Erythroblast (primary cell): ENCODE data around the gene IMMP2L.

ENCODE experiments used
- GATA1 ChIP-seq: IDR thresholded peaks from 2 replicates; pipeline ENCODE4 v1.6.1; 2011; ENCODE audit warnings: low read depth, mild to moderate bottlenecking, control low read depth, low read length, moderate library complexity
- POLR2A ChIP-seq: IDR thresholded peaks from 2 replicates; pipeline ENCODE4 v1.6.1; 2011; ENCODE audit warnings: mild to moderate bottlenecking, low read length

- TF ChIP-seq POLR2A, result no peak
- TF ChIP-seq GATA1, result no peak
These were observed 783.0 kb downstream of the IMMP2L start for GRCh38 chr7:110779339-110779738.
